Activated CD8-positive, alpha-beta T cell treated with anti-CD3 and anti-CD28 coated beads for 36 hours (primary cell): Measurements from ENCODE around the gene OSBPL6. TPM values are rescaled to one million over a fixed set of nuclear protein-coding genes. Genes with fewer than 3 reads are reported as not detected.

Source experiments
- ATAC-seq: fragments of 200-7000 bp; cut with Tn5 transposase; one replicate; pipeline ENCODE4 v1.10.0; 2021; ENCODE audit warnings: mild to moderate bottlenecking, moderate library complexity
- CTCF ChIA-PET: fragments of 350-600 bp; sonication (Branson Sonifier 250); formaldehyde crosslinking; loops from one replicate; lab custom pipeline; 2021; ENCODE audit warnings: antibody characterized with exemption; lab: Charles Lee
- POLR2A ChIA-PET: fragments of 350-600 bp; sonication (Branson Sonifier 250); formaldehyde crosslinking; loops from one replicate; lab custom pipeline; 2021; ENCODE audit warnings: antibody characterized with exemption; lab: Charles Lee
- DNase-seq: peaks from one replicate; pipeline ENCODE4 v3.0.0-alpha.2; 2020
- H3K27ac Mint-ChIP-seq: one replicate; pipeline ENCODE4 v1.8.0; 2021; ENCODE audit warnings: mild to moderate bottlenecking, mixed read lengths
- H3K27me3 Mint-ChIP-seq: one replicate; pipeline ENCODE4 v1.8.0; 2021; ENCODE audit warnings: mixed read lengths
- H3K36me3 Mint-ChIP-seq: one replicate; pipeline ENCODE4 v1.8.0; 2021; ENCODE audit warnings: low read depth, mixed read lengths
- H3K4me1 Mint-ChIP-seq: one replicate; pipeline ENCODE4 v1.8.0; 2021; ENCODE audit warnings: low read depth, mixed read lengths
- H3K4me3 Mint-ChIP-seq: one replicate; pipeline ENCODE4 v1.8.0; 2021; ENCODE audit warnings: mild to moderate bottlenecking, moderate library complexity, mixed read lengths
- H3K9me3 Mint-ChIP-seq: one replicate; pipeline ENCODE4 v1.8.0; 2021; ENCODE audit warnings: mixed read lengths
- intact Hi-C: fragments of 100-400 bp; cut with micrococcal nuclease; formaldehyde crosslinking; loops from one replicate; pipeline ENCODE4 v1.10.0; 2022
- total RNA-seq, 2 experiments: library from RNA; stranded (reverse); gene quantifications; one replicate each; pipeline ENCODE4 v1.2.3, GENCODE V29; 2021
- TF ChIP-seq, protein P1 (sequence below): fragments of 200-600 bp; IDR thresholded peaks from one replicate; pipeline ENCODE4 v1.8.0; 2022; ENCODE audit warnings: antibody characterized with exemption, mild to moderate bottlenecking

OSBPL6 gene
- total RNA-seq, 2 experiments from 2014 or later = 2.5 to 4.0 TPM

DNA sequence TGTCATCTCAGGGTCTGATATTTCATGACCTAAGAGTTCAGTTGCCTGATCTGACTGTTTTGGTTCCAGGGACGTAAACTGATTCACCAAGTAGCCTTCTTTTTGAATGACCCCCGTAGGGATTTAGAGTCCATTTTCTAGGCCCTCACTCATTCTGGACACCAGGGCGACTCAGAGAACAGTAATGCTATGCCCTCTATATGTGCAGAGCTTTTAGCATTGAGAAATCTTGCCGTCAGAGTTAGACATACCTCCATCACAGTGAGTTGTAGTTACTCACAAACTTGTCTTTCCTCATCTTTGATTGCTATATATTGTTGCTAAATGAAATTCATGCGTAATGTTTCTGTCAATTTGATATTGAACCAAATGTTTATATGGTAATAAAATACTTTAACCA is 92.3 kb downstream of the OSBPL6 start:
- CTCF ChIA-PET = interaction anchor here (1.5 kb wide), 1 partner anchor 175 kb away, joined by 4 read pairs; no protein-coding TSS in a partner anchor
- H3K27ac Mint-ChIP-seq = no peak overlapping the region
- intact Hi-C loops = no loop called here

DNA sequence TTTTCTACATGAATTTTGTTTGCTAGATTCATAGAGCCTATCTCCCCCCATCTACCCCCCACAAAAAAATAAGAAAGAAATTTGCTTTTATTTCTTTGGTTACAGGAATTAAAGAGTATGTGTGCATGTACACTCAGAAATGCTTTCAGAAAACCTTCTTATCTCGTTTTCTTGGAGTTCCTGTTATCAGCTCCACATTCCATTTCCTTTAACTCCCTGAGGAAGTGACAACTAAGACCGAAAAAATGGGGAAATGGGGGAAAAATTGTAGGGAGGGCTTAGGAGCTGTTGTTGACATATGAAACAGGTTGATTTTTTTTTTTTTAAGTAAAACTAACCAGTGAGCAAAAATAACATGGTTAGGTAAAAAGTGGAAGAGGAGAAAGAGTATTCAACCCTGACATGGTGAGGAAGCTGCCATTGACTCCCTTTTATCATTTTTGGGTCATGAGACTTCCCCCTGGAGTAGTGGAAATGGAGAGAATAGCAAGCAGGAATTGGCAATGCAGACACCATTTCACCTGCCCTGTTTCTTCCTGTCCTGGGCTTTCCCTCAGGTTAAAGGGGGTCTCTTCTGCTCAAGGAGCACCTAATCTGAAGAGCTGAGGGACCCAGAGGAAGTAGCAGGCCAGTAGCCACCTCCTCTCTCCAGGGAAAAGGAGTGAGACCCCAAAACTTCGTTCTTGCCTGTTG is 93.5 kb downstream of the OSBPL6 start:
- intact Hi-C loops = no loop called here
- ChIA-PET CTCF (no interaction called here), POLR2A (no interaction called here)
- Mint-ChIP-seq H3K27me3 (peaks cover 13% of the 10 kb centered on the region), H3K4me3 (no peak overlapping the region), H3K9me3 (no peaks in the 10 kb centered on the region), H3K4me1 (no peaks in the 10 kb centered on the region), H3K36me3 (no peaks in the 10 kb centered on the region), H3K27ac (no peak overlapping the region)
- DNase-seq (no peak), ATAC-seq (no peak)
- TF ChIP-seq, protein P1, sequence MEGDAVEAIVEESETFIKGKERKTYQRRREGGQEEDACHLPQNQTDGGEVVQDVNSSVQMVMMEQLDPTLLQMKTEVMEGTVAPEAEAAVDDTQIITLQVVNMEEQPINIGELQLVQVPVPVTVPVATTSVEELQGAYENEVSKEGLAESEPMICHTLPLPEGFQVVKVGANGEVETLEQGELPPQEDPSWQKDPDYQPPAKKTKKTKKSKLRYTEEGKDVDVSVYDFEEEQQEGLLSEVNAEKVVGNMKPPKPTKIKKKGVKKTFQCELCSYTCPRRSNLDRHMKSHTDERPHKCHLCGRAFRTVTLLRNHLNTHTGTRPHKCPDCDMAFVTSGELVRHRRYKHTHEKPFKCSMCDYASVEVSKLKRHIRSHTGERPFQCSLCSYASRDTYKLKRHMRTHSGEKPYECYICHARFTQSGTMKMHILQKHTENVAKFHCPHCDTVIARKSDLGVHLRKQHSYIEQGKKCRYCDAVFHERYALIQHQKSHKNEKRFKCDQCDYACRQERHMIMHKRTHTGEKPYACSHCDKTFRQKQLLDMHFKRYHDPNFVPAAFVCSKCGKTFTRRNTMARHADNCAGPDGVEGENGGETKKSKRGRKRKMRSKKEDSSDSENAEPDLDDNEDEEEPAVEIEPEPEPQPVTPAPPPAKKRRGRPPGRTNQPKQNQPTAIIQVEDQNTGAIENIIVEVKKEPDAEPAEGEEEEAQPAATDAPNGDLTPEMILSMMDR = no peak

More for the DNA sequence above, 92.3 kb downstream of the OSBPL6 start:
- TF ChIP-seq, protein P1 = no peak
- DNase-seq (no peak), ATAC-seq (no peak)
- H3K4me3 Mint-ChIP-seq = no peak overlapping the region
- H3K36me3 Mint-ChIP-seq = no peaks in the 10 kb centered on the region
- POLR2A ChIA-PET = interaction anchor here (0.8 kb wide), 1 partner anchor 31 kb away, joined by 3 read pairs; no protein-coding TSS in a partner anchor
- H3K27me3 Mint-ChIP-seq = peaks cover 6% of the 10 kb centered on the region
- H3K4me1 Mint-ChIP-seq = no peaks in the 10 kb centered on the region
- H3K9me3 Mint-ChIP-seq = no peaks in the 10 kb centered on the region

DNA sequence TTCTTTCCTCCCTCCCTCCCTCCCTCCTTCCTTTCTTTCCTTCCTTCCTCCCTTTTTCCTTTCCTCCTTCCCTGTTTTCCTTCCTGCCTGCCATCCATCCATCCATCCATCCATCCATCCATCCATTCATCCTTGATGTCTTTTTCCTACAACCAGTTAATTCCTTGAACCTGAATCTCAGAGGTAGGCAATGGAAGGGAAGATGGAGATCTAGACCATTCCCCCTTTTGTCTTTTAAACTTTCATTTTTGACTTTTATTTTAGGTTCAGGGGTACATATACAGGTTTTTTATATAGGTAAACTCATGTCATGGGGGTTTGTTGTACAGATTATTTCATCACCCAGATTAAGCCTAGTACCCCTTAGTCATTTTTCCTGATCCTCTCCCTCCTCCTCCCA is 97.4 kb downstream of the OSBPL6 start:
- TF ChIP-seq, protein P1 = no peak
- Mint-ChIP-seq H3K36me3 (no peaks in the 10 kb centered on the region), H3K27ac (no peak overlapping the region), H3K9me3 (no peaks in the 10 kb centered on the region), H3K27me3 (peaks cover 18% of the 10 kb centered on the region), H3K4me1 (no peaks in the 10 kb centered on the region), H3K4me3 (no peak overlapping the region)
- ChIA-PET POLR2A (no interaction called here), CTCF (no interaction called here)
- intact Hi-C loops = no loop called here
- DNase-seq (no peak), ATAC-seq (no peak)

DNA sequence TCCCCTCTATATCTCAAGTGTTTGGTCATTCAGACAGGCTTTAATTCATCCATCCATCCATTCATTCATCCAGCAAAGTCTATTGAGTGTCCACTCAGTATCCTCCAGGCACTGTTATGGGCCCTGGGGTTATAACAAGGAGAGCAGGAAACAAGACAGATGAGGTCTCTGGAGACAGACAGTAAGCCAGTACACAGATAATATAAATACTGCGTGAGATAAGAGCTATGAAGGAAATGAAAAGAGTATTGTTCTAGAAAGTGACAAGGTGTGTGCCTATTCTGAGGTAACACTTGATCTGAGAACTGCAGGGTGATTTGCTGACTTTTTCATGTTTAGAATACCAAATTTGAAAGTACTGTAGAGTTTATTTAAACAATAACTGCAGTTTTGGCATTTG is 98.3 kb downstream of the OSBPL6 start:
- CTCF ChIA-PET = no interaction called here
- Mint-ChIP-seq H3K4me3 (no peak overlapping the region), H3K9me3 (no peaks in the 10 kb centered on the region), H3K27me3 (peaks cover 18% of the 10 kb centered on the region), H3K36me3 (no peaks in the 10 kb centered on the region), H3K4me1 (no peaks in the 10 kb centered on the region), H3K27ac (no peak overlapping the region)
- TF ChIP-seq, protein P1 = no peak
- intact Hi-C loops = no loop called here
- no peak for DNase-seq
- POLR2A ChIA-PET = no interaction called here
- no peak for ATAC-seq

DNA sequence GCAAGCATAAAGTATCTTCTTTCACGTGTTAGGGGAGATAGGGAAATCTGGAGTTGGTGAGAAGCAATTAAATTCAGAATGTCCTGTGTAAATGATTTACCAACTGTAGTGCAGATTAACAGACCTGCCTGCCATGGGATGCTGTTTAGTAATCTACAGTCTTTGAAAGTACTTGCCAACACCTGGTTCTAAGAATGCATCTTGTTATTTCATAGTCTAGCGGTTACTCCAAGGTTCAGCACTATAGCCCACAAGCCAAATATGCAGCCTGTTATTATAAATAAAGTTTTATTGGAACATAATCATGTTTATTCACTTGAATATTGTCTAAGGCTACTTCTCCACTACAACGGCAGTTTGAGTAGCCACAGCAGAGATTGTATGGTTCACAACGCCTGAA is 100.8 kb downstream of the OSBPL6 start:
- H3K27me3 Mint-ChIP-seq = peaks cover 19% of the 10 kb centered on the region
- H3K9me3 Mint-ChIP-seq = no peaks in the 10 kb centered on the region
- CTCF ChIA-PET = interaction anchor here (1.2 to 1.4 kb wide), 2 partner anchors 10 to 11 kb away, joined by 3 to 4 read pairs; no protein-coding TSS in a partner anchor
- ATAC-seq = no peak
- no peaks in the 10 kb centered on the region for H3K36me3 Mint-ChIP-seq
- TF ChIP-seq, protein P1 = no peak
- no peak overlapping the region for H3K4me3 Mint-ChIP-seq
- no peak overlapping the region for H3K27ac Mint-ChIP-seq
- DNase-seq = no peak
- H3K4me1 Mint-ChIP-seq = no peaks in the 10 kb centered on the region
- intact Hi-C loops = no loop called here
- POLR2A ChIA-PET = interaction anchor here (0.7 kb wide), 1 partner anchor 50 kb away, joined by 3 read pairs; no protein-coding TSS in a partner anchor
